ENCODE data around the gene GFOD2.

- TF ChIP-seq POLR2A (IDR thresholded peaks at IDR 0.05) = no peak
- TF ChIP-seq, protein P1, sequence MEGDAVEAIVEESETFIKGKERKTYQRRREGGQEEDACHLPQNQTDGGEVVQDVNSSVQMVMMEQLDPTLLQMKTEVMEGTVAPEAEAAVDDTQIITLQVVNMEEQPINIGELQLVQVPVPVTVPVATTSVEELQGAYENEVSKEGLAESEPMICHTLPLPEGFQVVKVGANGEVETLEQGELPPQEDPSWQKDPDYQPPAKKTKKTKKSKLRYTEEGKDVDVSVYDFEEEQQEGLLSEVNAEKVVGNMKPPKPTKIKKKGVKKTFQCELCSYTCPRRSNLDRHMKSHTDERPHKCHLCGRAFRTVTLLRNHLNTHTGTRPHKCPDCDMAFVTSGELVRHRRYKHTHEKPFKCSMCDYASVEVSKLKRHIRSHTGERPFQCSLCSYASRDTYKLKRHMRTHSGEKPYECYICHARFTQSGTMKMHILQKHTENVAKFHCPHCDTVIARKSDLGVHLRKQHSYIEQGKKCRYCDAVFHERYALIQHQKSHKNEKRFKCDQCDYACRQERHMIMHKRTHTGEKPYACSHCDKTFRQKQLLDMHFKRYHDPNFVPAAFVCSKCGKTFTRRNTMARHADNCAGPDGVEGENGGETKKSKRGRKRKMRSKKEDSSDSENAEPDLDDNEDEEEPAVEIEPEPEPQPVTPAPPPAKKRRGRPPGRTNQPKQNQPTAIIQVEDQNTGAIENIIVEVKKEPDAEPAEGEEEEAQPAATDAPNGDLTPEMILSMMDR (IDR thresholded peaks at IDR 0.05) = no peak
Observed at GRCh38 chr16:67762385-67762784, 43.3 kb upstream of the GFOD2 start.
